HG03060 (cell line): ENCODE measurements around the gene ARHGAP26.
A peak's percentile ranks its signal among the peaks of the same experiment; 100 is the strongest.

Experiments used
- ATAC-seq: cut with Tn5 transposase; IDR thresholded peaks from one replicate; pipeline ENCODE4 v1.9.1; 2021; ENCODE audit warnings: low read depth, moderate number of reproducible peaks; ENCODE audit not compliant: unreplicated experiment

The ARHGAP26 gene

DNA sequence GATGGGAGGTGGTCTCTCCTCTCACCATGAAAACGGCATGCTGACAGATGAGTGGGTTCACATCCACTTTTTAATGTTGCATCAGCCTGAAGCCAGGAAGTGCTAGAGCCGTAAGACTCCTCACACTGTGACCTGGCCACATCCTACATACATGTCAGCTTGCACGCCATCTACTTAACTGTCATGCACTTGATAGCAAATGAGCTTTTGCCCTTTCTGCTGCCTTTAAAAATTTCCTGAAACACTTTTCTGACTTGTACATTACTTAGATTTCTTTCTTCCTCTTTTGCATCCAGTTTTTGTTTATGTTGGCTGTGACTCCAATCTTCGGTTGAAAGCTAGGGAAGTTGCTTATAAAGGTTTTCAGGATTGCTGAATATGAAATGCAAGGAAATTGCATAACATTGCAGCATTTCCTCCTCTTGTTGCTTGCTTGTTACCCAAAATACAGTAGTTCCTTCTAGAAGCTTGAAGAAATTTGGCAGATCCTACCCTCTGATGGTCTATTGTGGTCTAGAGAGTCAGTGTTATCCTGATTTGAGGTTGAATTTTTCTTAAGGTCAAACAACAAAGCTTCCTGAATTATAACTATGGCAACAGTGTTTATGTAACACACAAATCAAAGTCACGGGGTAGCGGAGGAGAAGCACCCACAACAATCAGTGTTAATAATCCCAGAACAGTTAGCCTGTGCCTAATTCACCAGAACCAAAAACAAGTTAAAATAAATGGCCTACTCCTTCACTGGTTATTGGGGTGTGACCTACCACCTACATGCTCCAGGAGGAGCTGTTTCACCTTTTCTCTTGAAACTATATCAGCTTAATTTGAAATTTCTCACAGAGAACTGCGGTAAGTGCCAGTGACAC is 232.5 kb downstream of the ARHGAP26 start:
- ATAC-seq = no peak

DNA sequence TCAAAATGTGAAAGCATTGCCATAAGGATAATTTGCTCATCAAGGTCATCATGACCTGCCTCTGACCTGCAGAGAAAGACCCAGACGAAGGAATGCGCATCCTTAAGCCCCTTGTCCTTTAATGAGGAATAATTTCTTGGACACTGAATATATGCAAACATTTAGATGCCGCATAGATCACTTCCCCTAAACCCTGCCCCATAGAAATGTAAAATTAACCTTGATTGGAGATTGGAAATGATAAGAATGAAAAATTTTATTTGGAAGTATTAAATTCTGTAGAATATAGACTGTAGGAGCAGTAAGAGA is 233.1 kb downstream of the ARHGAP26 start:
- ATAC-seq = no peak

DNA sequence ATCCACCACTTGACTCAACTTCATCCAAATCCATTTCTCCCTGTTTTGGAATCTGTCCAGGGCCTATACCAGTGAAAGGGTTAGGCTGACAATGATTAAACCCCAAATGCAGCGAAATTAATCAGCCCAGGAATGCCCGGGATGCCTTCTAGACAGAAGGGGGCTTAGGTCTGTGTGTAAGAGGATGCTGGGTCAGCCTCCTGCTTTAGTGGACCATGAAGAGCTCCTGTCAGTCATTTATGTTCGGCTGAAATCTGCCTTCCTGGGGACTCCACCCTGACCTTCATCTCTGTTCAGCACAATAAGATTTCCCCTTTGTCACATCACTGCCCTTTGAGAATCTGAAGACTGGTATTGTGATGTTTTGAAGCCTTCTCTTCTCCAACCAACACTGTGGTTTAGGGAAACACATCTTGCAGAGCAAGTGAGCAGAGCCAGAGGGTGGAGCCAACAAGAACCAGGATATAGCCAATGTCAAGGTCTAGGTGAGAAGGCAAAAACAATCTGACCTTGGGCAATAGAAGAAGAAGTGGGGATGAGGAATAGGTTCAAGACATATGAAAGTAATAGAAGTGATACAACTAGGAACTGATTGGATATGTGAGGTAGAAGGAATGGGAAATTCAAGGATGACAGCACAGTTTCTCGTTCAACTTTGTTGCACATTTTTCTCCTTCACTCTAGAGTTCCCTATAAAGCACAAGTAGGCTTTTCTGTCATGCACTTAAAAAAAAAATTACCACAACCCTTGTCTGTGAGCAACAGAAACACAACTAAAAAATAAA is 234.4 kb downstream of the ARHGAP26 start:
- no peak for ATAC-seq

DNA sequence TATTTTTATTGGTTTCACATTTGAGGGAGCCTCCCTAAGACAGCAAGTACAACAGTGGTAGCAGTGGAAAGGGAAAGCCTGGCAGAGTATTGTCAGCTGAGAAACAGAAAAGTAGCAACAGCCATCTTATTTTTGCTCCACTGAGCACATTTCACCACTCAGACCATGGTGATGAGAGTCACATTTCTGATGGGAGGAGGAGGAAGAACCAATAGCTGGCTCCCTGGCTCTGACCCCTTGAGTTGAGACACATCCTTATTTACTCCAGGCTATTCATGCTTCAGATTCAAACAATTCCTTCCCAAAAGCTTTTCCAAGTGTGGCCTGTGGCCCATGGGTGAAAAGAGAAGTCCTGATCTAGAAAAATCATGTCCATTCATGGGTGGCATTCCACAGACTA is 236.3 kb downstream of the ARHGAP26 start:
- no peak for ATAC-seq

DNA sequence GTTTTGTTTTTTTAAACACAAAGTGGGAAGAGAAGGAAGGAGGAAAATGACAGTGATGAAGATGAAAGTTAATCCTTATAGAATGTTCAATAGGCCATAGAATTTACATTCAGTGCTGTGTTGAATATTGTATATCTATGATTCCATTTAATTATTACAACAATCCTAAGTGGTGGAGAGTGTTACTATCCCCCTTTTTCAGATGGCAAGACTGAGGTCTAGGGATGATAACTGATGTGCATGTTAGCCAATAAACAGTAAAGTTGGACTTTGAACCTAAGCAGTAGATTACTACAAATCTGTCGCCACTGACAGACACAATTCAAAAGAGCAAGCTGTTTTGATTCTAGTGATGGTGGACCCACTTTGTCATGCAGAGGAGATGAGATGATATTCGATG is 237.9 kb downstream of the ARHGAP26 start:
- ATAC-seq = no peak

DNA sequence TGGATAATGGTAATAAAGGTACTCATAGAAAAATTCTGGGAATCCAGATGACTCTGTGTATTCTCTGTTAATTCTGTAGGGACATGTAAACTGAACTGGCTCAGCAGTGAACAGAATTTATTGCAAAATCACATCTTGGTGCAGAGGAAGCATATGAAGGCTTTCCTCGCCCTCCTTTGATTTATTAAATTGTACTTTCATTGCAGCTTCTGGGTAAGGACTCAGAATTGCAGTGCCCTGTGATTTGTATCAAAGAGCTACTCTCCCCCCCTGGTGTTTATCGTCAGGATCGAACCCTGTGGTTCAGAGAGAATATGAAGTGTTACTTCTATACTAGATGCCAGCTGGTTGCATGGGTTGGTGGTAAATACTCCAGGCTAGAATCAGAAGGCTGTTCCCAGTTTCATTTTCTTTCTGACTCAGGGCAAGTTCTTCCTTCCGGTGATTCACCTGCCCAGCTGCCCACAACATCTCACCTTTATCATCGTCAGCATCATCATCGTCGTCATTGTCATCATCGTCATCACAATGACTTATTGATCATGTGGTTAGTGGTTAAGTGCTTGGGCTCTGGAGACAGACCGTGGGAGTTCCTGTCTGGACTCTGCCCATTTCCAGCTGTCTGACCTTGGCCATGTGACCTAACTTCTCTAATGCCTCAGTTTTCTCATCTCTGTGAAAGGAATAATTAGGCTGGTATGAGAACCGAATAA is 238.8 kb downstream of the ARHGAP26 start:
- ATAC-seq = peak; percentile 74

DNA sequence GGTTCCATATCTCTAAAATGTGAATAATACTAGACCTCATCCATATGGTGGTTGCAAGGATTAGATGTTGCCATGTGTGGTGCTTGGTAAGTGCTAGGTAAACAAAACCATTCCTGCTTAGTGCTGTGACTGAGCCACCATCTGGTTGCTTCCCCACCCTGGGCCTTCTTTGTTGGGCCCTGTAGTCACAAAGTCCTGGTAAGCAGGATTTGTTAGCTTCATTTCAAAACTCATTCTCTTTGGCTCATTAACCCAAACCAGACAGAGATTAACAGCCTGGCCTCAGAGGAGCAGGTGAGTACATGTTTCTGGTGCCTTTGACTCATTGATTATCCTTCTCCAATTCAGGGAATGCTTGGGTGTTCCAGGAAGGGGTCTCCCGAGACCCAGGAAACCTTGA is 240.2 kb downstream of the ARHGAP26 start:
- no peak for ATAC-seq

DNA sequence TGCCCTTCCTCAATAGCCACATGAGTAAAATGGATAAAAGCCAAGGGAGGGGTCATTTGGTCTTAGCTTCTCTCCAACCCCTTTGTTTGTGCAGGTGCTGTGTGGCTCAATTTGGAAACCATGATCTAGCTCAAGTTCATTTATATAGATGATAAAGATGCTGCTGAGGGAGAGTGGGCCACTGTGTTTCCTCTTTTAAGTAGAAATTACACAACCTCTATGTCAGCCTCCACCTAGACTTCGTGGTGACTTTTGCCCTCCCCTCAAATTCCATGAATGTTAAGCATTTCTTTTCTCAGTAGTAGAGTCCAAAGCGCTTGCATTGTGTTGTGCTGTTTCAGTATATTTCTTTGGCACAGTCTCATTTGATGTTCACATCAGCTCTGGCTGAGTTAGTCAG is 241.4 kb downstream of the ARHGAP26 start:
- no peak for ATAC-seq

DNA sequence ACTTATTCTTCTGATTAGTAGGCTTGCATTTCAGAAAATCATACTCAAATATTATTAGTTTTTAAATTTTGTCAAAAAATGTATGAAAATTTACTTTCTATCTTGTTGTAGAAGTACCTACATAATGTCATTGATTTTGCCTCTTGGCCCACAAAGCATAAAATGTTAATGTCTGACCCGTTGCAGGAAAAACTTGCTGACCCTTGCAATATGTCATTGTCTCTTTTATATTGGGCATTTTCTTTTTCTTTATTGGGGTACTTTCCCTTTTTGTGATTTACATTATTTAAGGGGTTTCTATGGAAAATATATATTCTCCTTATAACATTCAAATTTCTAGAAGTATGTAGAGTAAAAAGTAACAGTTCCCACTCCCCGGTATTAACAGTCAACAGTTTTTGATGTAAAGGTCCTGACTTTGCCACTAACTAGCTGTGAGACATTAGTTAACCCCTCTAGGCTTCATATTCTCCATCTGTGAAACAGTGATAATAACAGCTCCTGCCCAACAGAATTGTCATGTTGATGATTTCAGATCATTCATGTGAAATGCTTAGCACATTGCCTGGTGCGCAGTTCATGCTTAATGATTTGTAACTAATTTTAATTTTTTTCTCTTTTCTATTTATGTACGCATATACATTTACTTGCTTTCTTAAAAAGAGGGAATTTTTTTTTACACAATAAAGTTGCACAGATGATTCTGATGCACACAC is 243.2 kb downstream of the ARHGAP26 start:
- ATAC-seq = no peak

DNA sequence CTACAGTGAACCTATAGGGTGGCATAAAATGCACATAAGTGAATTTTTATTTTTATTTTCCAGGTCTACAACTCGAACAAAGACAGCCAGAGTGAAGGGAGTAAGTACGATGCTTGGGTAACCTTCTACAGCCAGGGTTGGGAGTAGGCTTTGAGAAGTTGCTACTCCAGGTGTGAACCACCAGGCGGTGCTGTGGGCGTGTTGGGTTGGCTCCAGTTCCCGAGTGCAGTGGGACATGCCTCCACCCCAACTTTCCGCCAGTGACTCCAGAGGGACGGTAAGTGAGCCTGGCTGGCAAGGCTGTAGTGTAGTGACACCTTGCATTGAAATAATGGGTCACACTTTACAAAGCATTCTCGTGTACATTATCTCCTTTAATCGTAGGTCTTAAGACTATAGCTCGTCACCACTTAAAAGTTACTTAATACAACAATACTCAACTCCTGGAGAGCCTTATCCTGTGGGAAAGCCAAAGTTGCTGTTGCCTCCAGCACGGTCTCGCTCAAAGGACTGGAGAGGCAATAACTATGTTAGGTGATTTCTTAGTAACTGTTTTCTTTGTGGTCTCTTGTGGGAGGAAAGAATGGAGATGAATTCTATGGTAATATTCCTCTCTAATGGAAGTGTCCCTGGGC is 244.0 kb downstream of the ARHGAP26 start:
- ATAC-seq = no peak

DNA sequence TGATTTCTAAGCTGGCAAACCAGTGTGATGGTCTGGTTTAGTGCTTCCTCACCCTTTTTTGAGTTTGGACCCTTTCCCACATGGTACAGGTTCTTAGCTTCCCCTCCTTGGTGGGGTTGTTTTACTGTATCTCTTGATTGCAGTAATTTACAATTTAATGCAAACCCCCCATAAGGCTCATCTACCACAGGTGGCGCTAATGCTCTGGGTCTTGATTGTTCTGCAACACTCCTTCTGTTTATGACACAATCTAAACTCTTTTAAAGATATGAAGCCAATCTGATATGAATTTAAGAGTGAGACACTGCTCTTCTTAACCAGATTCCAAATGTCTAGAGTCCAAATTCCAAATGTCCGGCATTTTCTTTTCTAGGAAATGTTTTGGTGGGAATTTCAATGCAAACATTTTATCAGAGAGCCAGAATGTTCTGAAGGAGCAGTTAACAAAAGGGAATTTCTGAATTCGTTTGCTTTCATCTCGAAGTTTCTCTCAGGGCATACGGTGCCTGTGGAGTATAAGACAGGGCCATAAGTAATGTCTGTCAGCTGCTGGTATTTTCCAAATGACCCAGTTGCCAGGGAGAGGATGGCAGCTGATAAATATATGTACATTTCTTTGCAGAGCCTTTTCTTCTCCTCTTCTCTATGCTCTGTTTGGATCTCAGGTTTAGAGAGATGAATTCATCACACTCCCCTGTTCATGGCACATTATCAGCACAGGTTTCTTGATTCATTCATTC is 246.8 kb downstream of the ARHGAP26 start:
- no peak for ATAC-seq

DNA sequence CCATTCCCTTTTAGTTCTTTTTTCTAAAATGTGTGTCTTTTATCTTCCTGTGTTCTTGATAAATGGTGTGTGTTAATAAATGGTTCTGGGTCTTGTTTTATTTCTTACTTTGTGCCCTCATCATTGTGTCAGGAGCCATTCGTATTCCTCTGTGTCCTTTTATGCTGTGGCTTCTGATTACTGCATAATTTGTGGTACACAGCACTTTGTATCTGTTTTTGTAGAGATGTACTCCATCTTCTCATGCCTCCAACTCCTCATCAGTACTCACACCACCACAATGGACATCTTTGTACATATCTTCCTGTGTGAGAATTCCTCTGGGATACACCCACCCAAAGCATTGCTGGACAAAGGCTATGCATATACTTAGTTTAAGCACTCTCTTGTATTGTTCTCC is 247.4 kb downstream of the ARHGAP26 start:
- no peak for ATAC-seq

DNA sequence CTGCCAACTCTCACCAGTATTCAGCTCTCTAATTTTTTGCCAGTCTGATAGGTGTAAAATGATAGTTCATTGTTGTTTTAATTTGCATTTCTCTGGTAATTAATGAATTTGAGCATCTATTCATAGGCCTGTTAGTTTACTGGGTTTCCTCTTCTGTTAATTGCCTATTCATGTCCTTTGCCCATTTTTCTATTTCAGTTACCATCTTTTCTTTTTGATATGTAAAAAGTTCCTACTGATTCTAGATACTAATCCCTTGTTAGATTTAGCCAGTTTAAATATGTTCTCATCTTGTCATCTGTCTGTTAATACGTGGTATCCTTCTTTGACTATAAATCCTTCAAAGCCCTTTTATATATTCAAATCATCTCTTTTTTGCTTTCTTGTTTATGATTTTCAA is 247.8 kb downstream of the ARHGAP26 start:
- no peak for ATAC-seq

DNA sequence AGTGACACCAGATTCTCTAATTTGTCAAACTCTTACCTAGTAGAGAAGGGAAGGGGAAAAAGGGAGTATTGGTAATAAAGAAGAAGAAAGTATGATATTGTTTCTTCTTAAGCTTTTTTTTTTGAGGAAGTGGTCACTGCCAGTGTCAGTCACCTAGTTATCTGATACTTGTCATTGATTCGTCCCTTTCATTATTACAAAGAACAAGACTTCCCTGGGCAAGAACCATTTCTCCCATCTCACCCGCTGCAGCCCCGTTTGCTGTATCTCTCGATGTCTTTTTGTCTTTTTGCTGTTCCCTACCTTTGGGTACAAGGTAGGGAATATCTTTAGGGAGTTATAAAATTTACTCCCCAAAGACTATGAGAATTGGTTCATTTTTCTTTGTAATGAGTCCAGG is 249.0 kb downstream of the ARHGAP26 start:
- no peak for ATAC-seq

DNA sequence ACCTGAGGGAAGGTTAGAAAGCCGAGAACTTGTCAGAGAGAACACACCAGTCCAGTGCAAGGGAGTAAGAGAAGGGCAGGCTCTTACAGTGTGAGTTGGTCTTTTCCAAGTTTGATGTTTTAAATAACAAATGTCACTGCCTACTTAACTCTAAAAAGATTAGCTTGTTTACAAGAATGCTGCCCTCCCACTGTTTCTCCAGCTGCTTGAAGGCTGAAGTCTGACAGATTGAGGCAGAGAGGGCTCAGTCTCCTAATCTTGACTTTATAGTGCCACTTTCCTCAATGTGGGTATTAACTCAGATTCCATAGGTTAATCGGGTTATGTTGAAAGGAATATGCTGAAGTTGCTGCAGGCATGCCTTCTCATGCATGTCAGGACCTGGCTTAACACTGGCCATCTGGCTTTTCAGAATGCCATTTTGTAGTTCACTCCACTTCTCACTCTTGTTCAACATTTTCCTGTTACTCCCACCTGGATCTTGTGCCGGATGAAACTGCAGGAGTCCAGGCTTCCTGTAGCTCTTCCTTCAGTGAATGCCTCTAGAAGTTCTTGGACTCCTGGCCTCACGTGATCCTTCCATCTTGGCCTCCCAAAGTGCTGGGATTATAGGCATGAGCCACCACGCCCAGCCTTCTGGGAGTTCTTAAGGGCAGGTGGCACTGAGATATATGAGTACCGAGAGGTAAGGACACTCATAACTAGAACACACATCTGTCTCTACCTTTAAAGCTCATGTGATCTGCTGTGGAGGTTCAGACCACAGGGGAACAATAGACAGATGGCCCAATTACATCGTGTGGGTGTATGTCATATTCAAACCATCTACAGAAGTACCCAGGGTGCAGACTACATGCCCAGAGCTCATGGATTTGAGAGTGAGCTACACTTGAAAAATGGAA is 249.7 kb downstream of the ARHGAP26 start:
- ATAC-seq = peak; percentile 83

DNA sequence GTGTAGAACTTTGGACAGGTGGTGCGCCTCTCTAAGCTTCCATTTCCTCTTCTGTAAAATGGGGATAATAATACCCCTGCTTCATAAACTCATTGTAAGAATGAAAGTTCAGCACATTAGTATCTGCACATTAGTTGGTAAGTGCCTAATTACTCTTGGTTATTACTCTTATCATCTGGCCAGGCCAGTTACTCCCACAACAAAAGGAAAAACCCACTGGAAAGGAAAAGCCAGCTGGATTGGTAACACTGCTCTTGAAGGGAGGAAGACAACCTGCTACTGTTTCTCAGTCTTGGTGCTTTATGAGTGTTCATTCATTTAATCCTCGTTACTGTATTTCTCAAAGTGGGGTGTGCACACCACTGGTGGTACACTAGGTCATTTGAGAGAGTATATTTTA is 251.4 kb downstream of the ARHGAP26 start:
- no peak for ATAC-seq

DNA sequence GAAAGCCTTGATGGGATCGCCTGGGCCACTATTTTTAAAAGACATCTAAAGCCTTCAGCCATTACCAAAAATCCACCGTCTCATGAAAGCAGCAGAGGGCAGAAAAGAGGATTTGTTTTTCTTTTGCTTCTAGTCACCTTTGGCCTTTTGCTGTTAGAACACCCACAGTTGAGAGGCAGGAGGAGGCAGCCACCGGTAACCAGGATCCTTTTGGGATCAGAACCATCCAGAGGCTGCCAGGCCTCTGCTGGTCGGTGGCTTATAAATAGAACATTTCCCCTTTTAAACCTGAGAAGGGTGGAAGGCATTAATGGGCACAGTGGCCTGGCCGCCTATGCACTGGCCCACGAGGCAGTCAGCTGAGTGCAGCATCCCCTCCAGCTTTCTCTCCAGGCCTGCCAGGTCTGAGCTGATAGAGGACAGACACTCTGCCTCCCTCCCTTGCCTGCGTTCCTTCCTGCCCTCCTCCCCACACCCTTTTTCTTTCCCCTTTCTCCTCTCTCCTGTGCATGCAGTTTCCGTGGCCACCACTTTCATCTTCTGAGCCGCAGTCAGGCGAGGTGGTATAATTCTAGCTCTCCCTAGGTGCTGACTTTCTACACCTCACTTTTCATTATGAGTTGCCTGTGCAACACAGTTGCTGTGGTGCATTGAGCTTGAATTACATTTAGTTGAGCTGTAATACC is 253.4 kb downstream of the ARHGAP26 start:
- ATAC-seq = peak; percentile 36
